Transverse colon (tissue), 3 donors: ENCODE data around the gene TUBB2B.

ENCODE experiments used
- CTCF ChIP-seq, 5 experiments: fragments of 200-600 bp in 3 of 5; fragments of 450-650 bp in 2 of 5; sonication (generic) in 3 of 5; IDR thresholded peaks; 1 replicate in 2 of 5; 2 replicates in 3 of 5; pipeline ENCODE4 v1.5.1; 2016 to 2017; ENCODE audit warnings: antibody characterized with exemption in 5 of 5, inconsistent platforms in 3 of 5, mild to moderate bottlenecking in 2 of 5, moderate library complexity in 1 of 5
- POLR2A ChIP-seq: fragments of 450-650 bp; IDR thresholded peaks from one replicate; pipeline ENCODE4 v1.6.1; 2016; ENCODE audit warnings: antibody characterized with exemption, mild to moderate bottlenecking, moderate library complexity

DNA sequence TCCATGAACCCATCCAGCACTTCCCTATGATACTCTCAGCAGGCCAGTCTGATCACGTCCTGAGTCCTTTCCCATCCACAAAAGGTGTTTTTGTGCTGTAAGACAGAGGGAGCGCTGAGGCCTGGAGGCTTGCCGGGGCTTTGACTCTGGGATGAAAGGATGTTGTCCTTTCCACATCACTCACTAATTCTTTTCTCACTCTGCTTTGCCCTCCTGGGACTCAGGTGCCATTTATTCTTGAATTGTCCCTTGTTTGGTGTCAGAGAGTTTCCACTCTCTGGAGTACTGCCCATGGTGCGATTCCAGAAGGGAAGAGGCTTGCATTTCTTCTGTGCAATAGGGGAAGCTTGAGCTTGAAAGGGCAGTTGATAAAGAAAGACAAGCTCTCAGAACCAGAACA, 15.3 kb upstream of the TUBB2B start:
- TF ChIP-seq CTCF (IDR thresholded peaks at IDR 0.05) (no peak), POLR2A (no peak)
